A673 (cell line): ENCODE results near the gene PGAP3. TPM values are rescaled to one million over a fixed set of nuclear protein-coding genes. Genes with fewer than 3 reads are reported as not detected.

Experiments
- BruUV-seq: library from RNA; stranded (reverse); fragments of 400-500 nt; replicated peaks from 2 replicates; lab custom pipeline; 2021; lab: Mats Ljungman, UMichigan
- CTCF ChIA-PET: fragments of 300-600 bp; sonication (Branson Sonifier 250); formaldehyde crosslinking; loops from one replicate; lab custom pipeline; 2022; ENCODE audit warnings: antibody characterized with exemption; lab: Charles Lee
- POLR2A ChIA-PET: fragments of 300-600 bp; sonication (Branson Sonifier 250); formaldehyde crosslinking; loops from one replicate; lab custom pipeline; 2022; ENCODE audit warnings: antibody characterized with exemption; ENCODE audit not compliant: low non-redundant PET; lab: Charles Lee
- DNase-seq: peaks from one replicate; pipeline ENCODE4 v3.0.0-alpha.2; 2015; ENCODE audit warnings: low spot score
- H3K27ac ChIP-seq: fragments of 200-600 bp; sonication (generic); 2 replicates; pipeline ENCODE4 v1.5.1; 2016; ENCODE audit warnings: mixed run types, low read depth, mild to moderate bottlenecking, mixed read lengths, antibody characterized with exemption, low read length; ENCODE audit not compliant: poor library complexity, severe bottlenecking
- H3K27me3 ChIP-seq: fragments of 200-600 bp; sonication (generic); replicated peaks from 2 replicates; pipeline ENCODE4 v1.6.1; 2017; ENCODE audit warnings: mixed run types, low read depth, mild to moderate bottlenecking, mixed read lengths, antibody characterized with exemption, low read length; ENCODE audit not compliant: insufficient read depth, poor library complexity
- H3K36me3 ChIP-seq: fragments of 200-600 bp; sonication (generic); 2 replicates; pipeline ENCODE4 v1.6.1; 2016; ENCODE audit warnings: mixed run types, mild to moderate bottlenecking, mixed read lengths, antibody characterized with exemption, low read length; ENCODE audit not compliant: insufficient read depth, poor library complexity, severe bottlenecking
- H3K4me1 ChIP-seq: fragments of 200-600 bp; sonication (generic); 2 replicates; pipeline ENCODE4 v1.6.1; 2017; ENCODE audit warnings: mixed run types, mild to moderate bottlenecking, mixed read lengths, antibody characterized with exemption, low read length; ENCODE audit not compliant: insufficient read depth, poor library complexity, severe bottlenecking
- H3K4me3 ChIP-seq: fragments of 200-600 bp; sonication (generic); 2 replicates; pipeline ENCODE4 v1.5.1; 2016; ENCODE audit warnings: low read depth, mixed run types, mild to moderate bottlenecking, mixed read lengths, low read length; ENCODE audit not compliant: poor library complexity, severe bottlenecking
- H3K9me3 ChIP-seq: fragments of 200-600 bp; sonication (generic); 2 replicates; pipeline ENCODE4 v1.6.1; 2016; ENCODE audit warnings: mixed run types, low read depth, mild to moderate bottlenecking, mixed read lengths, antibody characterized with exemption, low read length; ENCODE audit not compliant: poor library complexity, severe bottlenecking
- EZH2 ChIP-seq: fragments of 200-600 bp; sonication (generic); IDR thresholded peaks from 2 replicates; pipeline ENCODE4 v1.6.1; 2017; ENCODE audit warnings: borderline replicate concordance, low read depth, mild to moderate bottlenecking, mixed read lengths, antibody characterized with exemption, low read length; ENCODE audit not compliant: poor library complexity, severe bottlenecking
- intact Hi-C: fragments of 100-400 bp; cut with micrococcal nuclease; formaldehyde crosslinking; loops from one replicate; pipeline ENCODE4 v1.10.0; 2022; ENCODE audit not compliant: unreplicated experiment
- total RNA-seq: library from RNA; stranded (reverse); gene quantifications from 2 replicates; pipeline ENCODE4 v1.2.3, GENCODE V29; 2021
- TF ChIP-seq, protein P1 (sequence below): fragments of 300-800, 200-600 bp; sonication (generic); conservative IDR thresholded peaks from 2 replicates; pipeline ENCODE4 v1.5.1; 2017; ENCODE audit warnings: low read depth, mild to moderate bottlenecking, antibody characterized with exemption, low read length, moderate library complexity, mixed read lengths

The PGAP3 gene
- total RNA-seq, 1 experiment from 2014 or later: 3.6 TPM

DNA sequence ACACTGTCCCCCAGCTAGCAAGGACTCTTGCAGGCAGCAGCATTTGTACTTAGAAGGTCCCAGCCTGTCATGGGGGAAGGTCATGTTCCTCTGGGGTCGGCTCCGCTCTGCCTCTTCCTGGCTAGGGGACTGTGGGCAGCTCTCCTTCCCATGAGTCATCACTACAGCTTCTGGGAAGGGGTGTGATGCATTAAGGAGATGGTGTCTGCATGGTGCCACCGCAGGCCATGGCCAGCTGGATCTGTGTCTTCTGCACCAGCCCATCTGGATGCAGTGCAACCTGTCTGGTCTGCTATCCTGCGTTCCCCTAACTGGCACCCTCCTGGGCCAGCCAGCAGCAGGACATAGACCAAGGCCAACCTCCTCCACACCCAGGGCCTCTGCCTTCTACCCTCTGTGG lies 44.6 kb downstream of the PGAP3 start:
- CTCF ChIA-PET: interaction anchor here (0.8 kb wide), 1 partner anchor 22 kb away, joined by 3 read pairs; no protein-coding TSS in a partner anchor
- Histone ChIP-seq H3K4me1 (no peaks in the 10 kb centered on the region), H3K4me3 (no peak overlapping the region), H3K27me3 (no peaks in the 10 kb centered on the region), H3K9me3 (no peaks in the 10 kb centered on the region), H3K36me3 (no peaks in the 10 kb centered on the region), H3K27ac (no peak overlapping the region)
- POLR2A ChIA-PET: no interaction called here
- no peak for DNase-seq
- BruUV-seq: no TSS peak
- intact Hi-C loops: no loop called here
- TF ChIP-seq EZH2: no peak
- TF ChIP-seq, protein P1, sequence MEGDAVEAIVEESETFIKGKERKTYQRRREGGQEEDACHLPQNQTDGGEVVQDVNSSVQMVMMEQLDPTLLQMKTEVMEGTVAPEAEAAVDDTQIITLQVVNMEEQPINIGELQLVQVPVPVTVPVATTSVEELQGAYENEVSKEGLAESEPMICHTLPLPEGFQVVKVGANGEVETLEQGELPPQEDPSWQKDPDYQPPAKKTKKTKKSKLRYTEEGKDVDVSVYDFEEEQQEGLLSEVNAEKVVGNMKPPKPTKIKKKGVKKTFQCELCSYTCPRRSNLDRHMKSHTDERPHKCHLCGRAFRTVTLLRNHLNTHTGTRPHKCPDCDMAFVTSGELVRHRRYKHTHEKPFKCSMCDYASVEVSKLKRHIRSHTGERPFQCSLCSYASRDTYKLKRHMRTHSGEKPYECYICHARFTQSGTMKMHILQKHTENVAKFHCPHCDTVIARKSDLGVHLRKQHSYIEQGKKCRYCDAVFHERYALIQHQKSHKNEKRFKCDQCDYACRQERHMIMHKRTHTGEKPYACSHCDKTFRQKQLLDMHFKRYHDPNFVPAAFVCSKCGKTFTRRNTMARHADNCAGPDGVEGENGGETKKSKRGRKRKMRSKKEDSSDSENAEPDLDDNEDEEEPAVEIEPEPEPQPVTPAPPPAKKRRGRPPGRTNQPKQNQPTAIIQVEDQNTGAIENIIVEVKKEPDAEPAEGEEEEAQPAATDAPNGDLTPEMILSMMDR: no peak

DNA sequence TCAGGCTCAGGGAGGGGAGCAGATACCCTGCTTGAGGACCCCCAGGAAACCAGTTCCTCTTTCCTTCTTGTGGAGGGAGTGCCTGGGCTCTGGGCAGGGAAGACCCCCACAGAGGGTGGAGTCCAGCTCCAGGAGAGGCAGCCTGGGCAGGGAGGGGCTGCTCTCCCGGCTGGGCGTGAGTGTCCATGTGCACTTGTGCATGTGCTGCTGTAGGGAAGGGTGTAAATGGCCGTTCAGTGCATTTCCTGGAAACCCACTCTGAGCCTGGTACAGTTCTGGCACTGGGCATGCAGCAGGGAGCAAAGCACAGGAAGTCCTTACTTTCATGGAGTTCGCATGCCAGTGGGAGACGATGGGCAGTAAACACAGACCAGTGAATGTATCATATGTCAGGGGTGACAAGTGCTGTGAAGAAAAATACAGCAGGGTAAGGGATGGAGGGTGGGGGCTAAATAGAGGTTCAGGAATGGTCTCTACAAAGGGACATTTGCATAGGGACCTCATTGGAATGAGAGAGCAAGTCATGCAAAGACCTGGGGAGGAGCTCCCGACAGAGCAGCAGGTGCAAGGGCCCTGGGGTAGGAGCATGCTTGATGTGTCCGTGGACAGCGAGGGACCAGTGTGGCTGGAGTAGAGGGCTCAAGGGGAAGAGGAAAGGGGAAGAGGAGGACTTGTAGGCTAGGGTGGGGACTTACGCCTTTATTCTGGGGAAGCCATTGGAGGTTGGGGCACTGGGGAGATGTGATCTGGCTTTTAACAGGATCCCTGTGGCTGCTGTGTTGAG lies 45.4 kb downstream of the PGAP3 start:
- DNase-seq: no peak
- Histone ChIP-seq H3K36me3 (no peaks in the 10 kb centered on the region), H3K4me1 (no peaks in the 10 kb centered on the region), H3K4me3 (no peak overlapping the region), H3K27me3 (no peaks in the 10 kb centered on the region), H3K9me3 (no peaks in the 10 kb centered on the region), H3K27ac (no peak overlapping the region)
- CTCF ChIA-PET: no interaction called here
- intact Hi-C loops: no loop called here
- POLR2A ChIA-PET: no interaction called here
- BruUV-seq: no TSS peak
- TF ChIP-seq, protein P1: no peak
- no peak for TF ChIP-seq EZH2

DNA sequence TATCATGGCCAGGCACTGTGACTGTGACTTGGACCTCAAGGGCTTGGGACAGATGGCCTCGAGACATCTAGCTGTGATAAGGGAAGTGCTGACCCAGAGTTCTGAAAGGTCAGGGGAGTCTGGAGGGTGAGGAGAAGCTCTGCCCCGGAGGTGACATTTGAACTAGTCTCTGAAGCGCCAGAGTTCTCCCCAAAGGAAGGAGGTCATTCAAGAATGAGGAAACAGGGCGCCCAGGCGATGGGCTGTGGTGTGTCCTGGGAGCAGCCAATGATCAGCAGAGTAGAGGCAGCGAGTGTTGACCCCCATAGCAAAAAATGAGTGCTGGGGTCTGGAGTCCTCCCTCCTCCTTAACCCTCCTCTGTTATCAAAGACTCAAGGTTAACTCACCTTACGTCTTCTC lies 46.0 kb downstream of the PGAP3 start:
- CTCF ChIA-PET: interaction anchor here (0.7 kb wide), 1 partner anchor 429 kb away, joined by 3 read pairs; no protein-coding TSS in a partner anchor
- Histone ChIP-seq H3K36me3 (no peaks in the 10 kb centered on the region), H3K9me3 (no peaks in the 10 kb centered on the region), H3K27ac (no peak overlapping the region), H3K27me3 (no peaks in the 10 kb centered on the region), H3K4me3 (no peak overlapping the region), H3K4me1 (no peaks in the 10 kb centered on the region)
- intact Hi-C loops: no loop called here
- no TSS peak for BruUV-seq
- no peak for DNase-seq
- TF ChIP-seq, protein P1: no peak
- no peak for TF ChIP-seq EZH2
- POLR2A ChIA-PET: no interaction called here
